GM23338 (cell line): Measurements from ENCODE around the gene ROBO1.

Source experiments
- CREB1 ChIP-seq: fragments of 250-450 bp; sonication (Bioruptor Pico); IDR thresholded peaks from 2 replicates; pipeline ENCODE4 v1.5.0; 2020; ENCODE audit warnings: low read depth, mild to moderate bottlenecking, moderate library complexity
- CTCF ChIP-seq, 2 experiments: fragments of 200-600 bp in 1 of 2; sonication (generic) in 1 of 2; conservative IDR thresholded peaks; 2 replicates each; pipeline versions ENCODE4 v1.5.1 to v1.6.1; 2016 to 2017; ENCODE audit warnings: antibody characterized with exemption in 2 of 2, low read depth in 2 of 2, mild to moderate bottlenecking in 2 of 2, moderate library complexity in 1 of 2
- EZH2 ChIP-seq: fragments of 200-600 bp; sonication (generic); IDR thresholded peaks from one replicate; pipeline ENCODE4 v1.8.0; 2017; ENCODE audit warnings: antibody characterized with exemption, mild to moderate bottlenecking, low read depth; ENCODE audit not compliant: unreplicated experiment
- POLR2AphosphoS5 ChIP-seq: IDR thresholded peaks from 2 replicates; pipeline ENCODE4 v1.6.1; 2016; ENCODE audit warnings: antibody characterized with exemption, low read depth
- ZNF114 ChIP-seq: fragments of 250-450 bp; sonication (Bioruptor Pico); IDR thresholded peaks from 2 replicates; pipeline ENCODE4 v1.5.0; 2020; ENCODE audit warnings: mild to moderate bottlenecking, moderate library complexity

GRCh38 chr3:78588906-78589621 is 1178.7 kb downstream of the ROBO1 start:
- TF ChIP-seq CTCF (conservative IDR thresholded peaks at IDR 0.05; ENCODE audit: low read depth in 2 of 2) (no peak), CREB1 (no peak), POLR2AphosphoS5 (no peak), EZH2 (no peak), ZNF114 (CRISPR knock-in tag) (no peak)
